NCI-H69 (cell line): ENCODE measurements around the gene ADGB.
A peak's percentile ranks its signal among the peaks of the same experiment; 100 is the strongest.

Source experiments
- DNase-seq: peaks from one replicate; lab custom pipeline; 2025; lab: John Stamatoyannopoulos, UW

The ADGB gene

GRCh38 chr6:146862508-146862919 lies 263.7 kb downstream of the ADGB start:
- no peak for DNase-seq

DNA sequence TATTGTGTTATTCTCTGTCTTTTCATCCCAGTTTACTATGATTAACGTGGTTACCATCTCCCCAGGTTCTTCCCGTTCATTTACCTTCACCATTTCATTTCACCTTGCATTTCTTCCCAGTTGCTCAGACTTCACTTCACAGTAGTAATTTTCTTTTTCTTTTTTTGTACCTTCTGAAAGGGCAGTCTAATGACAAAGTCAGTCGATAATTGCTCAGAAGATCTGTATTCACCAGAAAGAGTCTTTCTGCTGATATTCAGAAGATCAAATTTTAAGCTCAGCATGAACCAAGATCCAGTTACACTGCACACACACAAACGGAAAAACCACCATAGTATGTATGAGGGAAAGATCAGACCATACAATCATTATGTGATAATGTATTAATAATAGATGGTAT lies 265.5 kb downstream of the ADGB start:
- DNase-seq, result peak; percentile 18

GRCh38 chr6:146864885-146865284 lies 266.1 kb downstream of the ADGB start:
- DNase-seq, result no peak
